LNCaP clone FGC (cell line): Measurements from ENCODE around the gene TRPM2.
"Not testable (repeated sequence)": the region's sequence is repeated elsewhere in the genome, so short reads cannot be mapped to it uniquely, and the experiment has no call there.

ENCODE experiments used
- DNase-seq: peaks from one replicate; pipeline ENCODE4 v3.0.0-alpha.2; 2011; ENCODE audit warnings: low read depth
- H3K4me3 ChIP-seq: 2 replicates; pipeline ENCODE4 v1.5.1; 2011; ENCODE audit warnings: mild to moderate bottlenecking, low read depth, low read length, control low read depth
- TF ChIP-seq, protein P1 (sequence below): IDR thresholded peaks from 2 replicates; pipeline ENCODE4 v1.5.1; 2012; ENCODE audit warnings: mild to moderate bottlenecking; ENCODE audit not compliant: control insufficient read depth, insufficient read depth; ENCODE audit errors: extremely low read depth

The TRPM2 gene

DNA sequence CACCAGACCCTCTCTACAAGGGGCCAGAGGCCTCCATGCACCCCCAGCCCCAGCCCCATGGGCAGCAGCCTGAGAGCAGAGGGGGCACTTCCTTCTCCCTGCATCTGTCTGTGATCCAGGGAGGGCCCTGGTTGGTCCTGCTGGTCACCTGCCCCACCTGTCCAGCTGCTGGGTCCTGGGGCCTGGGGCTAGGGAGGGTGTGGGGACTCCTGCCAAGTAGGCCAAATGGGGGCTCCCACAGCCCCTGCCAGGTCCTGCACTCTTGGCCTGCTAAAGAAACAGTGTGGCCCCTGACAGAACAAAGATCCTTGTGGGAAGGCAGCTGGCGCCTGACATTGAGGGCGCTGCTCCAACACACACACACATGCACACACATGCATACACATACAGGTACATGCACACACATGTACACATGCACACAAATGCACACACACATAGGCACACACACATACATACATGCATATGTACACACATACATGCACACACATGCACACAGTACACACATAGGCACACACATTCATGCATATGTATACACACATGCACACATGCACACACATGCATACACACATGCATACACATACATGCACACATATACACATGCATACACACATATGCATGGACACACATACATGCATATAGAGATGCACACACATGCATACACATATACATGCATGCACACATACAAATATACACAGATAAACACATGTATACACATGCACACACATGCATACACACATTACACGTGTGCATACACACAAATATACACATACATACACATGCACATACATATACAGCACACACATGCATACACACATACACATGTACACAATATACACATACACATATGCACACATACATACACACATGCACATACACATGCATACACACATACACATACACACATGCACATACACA lies 49.9 kb downstream of the TRPM2 start:
- TF ChIP-seq, protein P1, sequence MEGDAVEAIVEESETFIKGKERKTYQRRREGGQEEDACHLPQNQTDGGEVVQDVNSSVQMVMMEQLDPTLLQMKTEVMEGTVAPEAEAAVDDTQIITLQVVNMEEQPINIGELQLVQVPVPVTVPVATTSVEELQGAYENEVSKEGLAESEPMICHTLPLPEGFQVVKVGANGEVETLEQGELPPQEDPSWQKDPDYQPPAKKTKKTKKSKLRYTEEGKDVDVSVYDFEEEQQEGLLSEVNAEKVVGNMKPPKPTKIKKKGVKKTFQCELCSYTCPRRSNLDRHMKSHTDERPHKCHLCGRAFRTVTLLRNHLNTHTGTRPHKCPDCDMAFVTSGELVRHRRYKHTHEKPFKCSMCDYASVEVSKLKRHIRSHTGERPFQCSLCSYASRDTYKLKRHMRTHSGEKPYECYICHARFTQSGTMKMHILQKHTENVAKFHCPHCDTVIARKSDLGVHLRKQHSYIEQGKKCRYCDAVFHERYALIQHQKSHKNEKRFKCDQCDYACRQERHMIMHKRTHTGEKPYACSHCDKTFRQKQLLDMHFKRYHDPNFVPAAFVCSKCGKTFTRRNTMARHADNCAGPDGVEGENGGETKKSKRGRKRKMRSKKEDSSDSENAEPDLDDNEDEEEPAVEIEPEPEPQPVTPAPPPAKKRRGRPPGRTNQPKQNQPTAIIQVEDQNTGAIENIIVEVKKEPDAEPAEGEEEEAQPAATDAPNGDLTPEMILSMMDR: no peak
- no peak overlapping the region for H3K4me3 ChIP-seq
- no peak for DNase-seq

GRCh38 chr21:44404482-44404881 lies 51.1 kb downstream of the TRPM2 start:
- not testable (repeated sequence) for DNase-seq

DNA sequence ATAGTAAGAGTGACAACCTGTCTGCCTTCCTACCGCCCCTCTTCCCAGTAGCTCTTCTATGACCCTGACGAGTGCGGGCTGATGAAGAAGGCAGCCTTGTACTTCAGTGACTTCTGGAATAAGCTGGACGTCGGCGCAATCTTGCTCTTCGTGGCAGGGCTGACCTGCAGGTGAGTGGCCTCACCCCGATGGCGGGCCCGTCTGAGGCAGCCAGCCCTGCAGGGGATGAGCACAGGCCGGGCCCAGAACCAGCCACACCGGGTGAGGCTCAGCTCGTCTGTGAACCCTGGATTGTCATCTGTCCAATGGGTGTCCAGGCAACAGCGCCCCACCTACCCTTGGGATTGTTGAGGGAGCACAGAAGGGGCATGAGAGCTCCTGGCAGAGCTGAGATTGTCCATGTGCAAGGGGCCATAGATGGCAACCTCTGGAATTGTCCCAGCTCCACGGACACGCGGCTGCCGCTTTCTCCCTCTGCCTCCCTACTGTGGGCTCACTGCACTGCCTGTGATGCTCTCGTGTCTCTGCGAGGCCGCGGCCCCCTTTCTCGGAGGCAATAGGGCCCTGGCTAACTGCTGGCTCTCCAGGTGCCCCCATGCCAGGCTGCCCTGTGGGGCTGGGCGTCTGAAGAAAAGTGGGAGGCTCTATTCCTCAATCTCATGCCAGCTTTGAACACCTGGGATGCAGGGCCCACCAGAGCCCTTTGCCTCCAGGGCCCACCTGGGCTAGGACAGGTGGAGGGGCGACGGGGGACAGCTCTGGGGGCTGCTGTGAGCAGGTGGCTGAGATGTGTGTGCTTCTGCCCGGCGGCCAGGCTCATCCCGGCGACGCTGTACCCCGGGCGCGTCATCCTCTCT lies 51.9 kb downstream of the TRPM2 start:
- H3K4me3 ChIP-seq: no peak overlapping the region
- no peak for DNase-seq
- TF ChIP-seq, protein P1: no peak

More at GRCh38 chr21:44404482-44404881, 51.1 kb downstream of the TRPM2 start:
- not testable (repeated sequence) for H3K4me3 ChIP-seq

DNA sequence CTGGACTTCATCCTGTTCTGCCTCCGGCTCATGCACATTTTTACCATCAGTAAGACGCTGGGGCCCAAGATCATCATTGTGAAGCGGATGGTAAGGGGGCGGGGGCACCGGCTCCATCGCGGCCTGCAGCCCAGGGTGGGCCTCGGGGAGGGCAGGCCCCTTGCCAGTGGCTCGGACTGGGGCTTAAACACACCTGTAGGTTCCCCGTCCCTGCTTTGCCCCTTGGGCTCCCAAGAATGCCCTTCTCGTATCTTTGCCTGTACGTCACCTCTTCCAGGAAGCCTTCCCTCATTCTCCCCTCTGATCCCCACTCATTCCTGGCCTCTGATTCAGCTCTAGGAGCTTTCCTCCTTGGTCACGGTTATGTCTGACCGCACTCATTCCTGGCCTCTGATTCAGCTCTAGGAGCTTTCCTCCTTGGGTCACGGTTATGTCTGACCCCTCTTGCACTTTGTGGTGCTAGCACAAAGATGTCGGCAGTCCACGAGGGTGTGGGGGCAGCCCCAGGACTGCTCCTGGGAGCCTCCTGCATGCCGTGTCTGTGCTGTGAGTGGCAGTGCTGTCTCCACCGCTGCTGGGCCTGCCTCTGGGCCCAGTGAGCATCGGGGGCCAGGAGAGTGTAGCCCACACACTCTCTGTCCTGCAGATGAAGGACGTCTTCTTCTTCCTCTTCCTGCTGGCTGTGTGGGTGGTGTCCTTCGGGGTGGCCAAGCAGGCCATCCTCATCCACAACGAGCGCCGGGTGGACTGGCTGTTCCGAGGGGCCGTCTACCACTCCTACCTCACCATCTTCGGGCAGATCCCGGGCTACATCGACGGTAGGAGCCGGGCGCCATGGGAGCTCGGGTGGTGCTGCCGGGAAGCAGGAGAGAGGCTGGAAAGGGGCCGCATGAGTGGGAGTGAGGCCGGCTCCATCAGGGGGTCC lies 52.8 kb downstream of the TRPM2 start:
- TF ChIP-seq, protein P1: no peak
- DNase-seq: no peak

GRCh38 chr21:44406953-44407352 lies 53.5 kb downstream of the TRPM2 start:
- DNase-seq: no peak
- TF ChIP-seq, protein P1: no peak
- H3K4me3 ChIP-seq: no peak overlapping the region

More for the DNA sequence above, 52.8 kb downstream of the TRPM2 start:
- no peak overlapping the region for H3K4me3 ChIP-seq

DNA sequence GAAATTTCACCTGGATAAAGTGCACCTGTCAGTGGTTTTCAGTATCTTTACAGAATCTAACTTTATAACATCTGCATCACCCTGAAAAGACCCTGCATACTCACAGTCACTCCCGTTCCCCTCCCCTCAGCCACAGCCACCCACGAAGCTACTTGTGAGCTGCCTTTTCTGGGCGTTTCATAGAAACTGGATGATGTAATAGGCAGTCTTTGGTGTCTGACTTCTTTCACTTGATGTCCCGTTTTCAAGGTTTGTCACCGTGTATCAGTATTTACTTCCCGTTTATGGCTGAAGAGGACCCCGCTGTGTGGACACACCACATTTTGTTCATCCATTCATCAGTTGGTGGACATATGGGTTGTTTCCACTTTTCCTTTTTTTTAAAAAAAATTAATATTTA lies 54.1 kb downstream of the TRPM2 start:
- no peak overlapping the region for H3K4me3 ChIP-seq
- DNase-seq: no peak
- TF ChIP-seq, protein P1: no peak

GRCh38 chr21:44408226-44408625 lies 54.8 kb downstream of the TRPM2 start:
- TF ChIP-seq, protein P1: no peak
- no peak overlapping the region for H3K4me3 ChIP-seq
- DNase-seq: no peak
